ENCODE measurements around the gene PATZ1. TPM values are rescaled to one million over a fixed set of nuclear protein-coding genes. Genes with fewer than 3 reads are reported as not detected.

PATZ1 gene
- total RNA-seq, 1 donor, result 44.3 TPM

GRCh38 chr22:31305194-31305593, 41.0 kb downstream of the PATZ1 start:
- Histone ChIP-seq H3K27me3 (ENCODE audit: insufficient read depth, low read length) (no peaks in the 10 kb centered on the region), H3K4me3 (ENCODE audit: low read length) (no peak overlapping the region), H3K9me3 (ENCODE audit: low read depth, low read length) (no peaks in the 10 kb centered on the region), H3K4me1 (ENCODE audit: insufficient read depth, low read length) (peaks cover 4% of the 10 kb centered on the region)

GRCh38 chr22:31302537-31302936, 43.6 kb downstream of the PATZ1 start:
- peaks cover 4% of the 10 kb centered on the region for H3K4me1 ChIP-seq (ENCODE audit: insufficient read depth, low read length)
- no peak overlapping the region for H3K4me3 ChIP-seq (ENCODE audit: low read length)
- no peaks in the 10 kb centered on the region for H3K9me3 ChIP-seq (ENCODE audit: low read depth, low read length)
- no peaks in the 10 kb centered on the region for H3K27me3 ChIP-seq (ENCODE audit: insufficient read depth, low read length)

- peaks cover 2% of the 10 kb centered on the region for H3K4me1 ChIP-seq (ENCODE audit: insufficient read depth, low read length)
- no peaks in the 10 kb centered on the region for H3K9me3 ChIP-seq (ENCODE audit: low read depth, low read length)
- H3K4me3 ChIP-seq (ENCODE audit: low read length), result no peak overlapping the region
- H3K27me3 ChIP-seq (ENCODE audit: insufficient read depth, low read length), result no peaks in the 10 kb centered on the region
These were observed 44.1 kb downstream of the PATZ1 start for GRCh38 chr22:31302006-31302405.

- no peaks in the 10 kb centered on the region for H3K9me3 ChIP-seq (ENCODE audit: low read depth, low read length)
- peaks cover 10% of the 10 kb centered on the region for H3K4me1 ChIP-seq (ENCODE audit: insufficient read depth, low read length)
- H3K27me3 ChIP-seq (ENCODE audit: insufficient read depth, low read length), result no peaks in the 10 kb centered on the region
- H3K4me3 ChIP-seq (ENCODE audit: low read length), result no peak overlapping the region
These were observed 45.2 kb downstream of the PATZ1 start for GRCh38 chr22:31300896-31301295.

GRCh38 chr22:31295831-31296657, 50.1 kb downstream of the PATZ1 start:
- Histone ChIP-seq H3K9me3 (ENCODE audit: low read depth, low read length) (no peaks in the 10 kb centered on the region), H3K27me3 (ENCODE audit: insufficient read depth, low read length) (no peaks in the 10 kb centered on the region), H3K4me1 (ENCODE audit: insufficient read depth, low read length) (peaks cover 49% of the 10 kb centered on the region)

GRCh38 chr22:31295360-31295759, 50.8 kb downstream of the PATZ1 start:
- no peaks in the 10 kb centered on the region for H3K27me3 ChIP-seq (ENCODE audit: insufficient read depth, low read length)
- H3K4me1 ChIP-seq (ENCODE audit: insufficient read depth, low read length), result peaks cover 49% of the 10 kb centered on the region
- H3K9me3 ChIP-seq (ENCODE audit: low read depth, low read length), result no peaks in the 10 kb centered on the region
- H3K4me3 ChIP-seq (ENCODE audit: low read length), result no peak overlapping the region

More at GRCh38 chr22:31295831-31296657, 50.1 kb downstream of the PATZ1 start:
- H3K4me3 ChIP-seq (ENCODE audit: low read length), result no peak overlapping the region

GRCh38 chr22:31292236-31292989, 53.7 kb downstream of the PATZ1 start, which contains the start of gene PIK3IP1:
Gene PIK3IP1 (minus strand): TSS chr22:31292488. CDS start chr22:31292344, 144 bp downstream.
- Histone ChIP-seq H3K4me1 (ENCODE audit: insufficient read depth, low read length) (peaks cover 76% of the 10 kb centered on the region), H3K9me3 (ENCODE audit: low read depth, low read length) (no peaks in the 10 kb centered on the region), H3K27me3 (ENCODE audit: insufficient read depth, low read length) (no peaks in the 10 kb centered on the region), H3K4me3 (ENCODE audit: low read length) (peak within 1 kb of the TSS; percentile 57)

- H3K27me3 ChIP-seq (ENCODE audit: insufficient read depth, low read length), result no peaks in the 10 kb centered on the region
- no peaks in the 10 kb centered on the region for H3K9me3 ChIP-seq (ENCODE audit: low read depth, low read length)
- peaks cover 80% of the 10 kb centered on the region for H3K4me1 ChIP-seq (ENCODE audit: insufficient read depth, low read length)
- H3K4me3 ChIP-seq (ENCODE audit: low read length), result peak overlapping the region; percentile 57
These were observed 54.5 kb downstream of the PATZ1 start for GRCh38 chr22:31291481-31292235.

- no peaks in the 10 kb centered on the region for H3K9me3 ChIP-seq (ENCODE audit: low read depth, low read length)
- peaks cover 81% of the 10 kb centered on the region for H3K4me1 ChIP-seq (ENCODE audit: insufficient read depth, low read length)
- H3K27me3 ChIP-seq (ENCODE audit: insufficient read depth, low read length), result no peaks in the 10 kb centered on the region
- peak overlapping the region; percentile 57 for H3K4me3 ChIP-seq (ENCODE audit: low read length)
These were observed 55.4 kb downstream of the PATZ1 start for GRCh38 chr22:31290494-31291471.

- Histone ChIP-seq H3K27me3 (ENCODE audit: insufficient read depth, low read length) (no peaks in the 10 kb centered on the region), H3K9me3 (ENCODE audit: low read depth, low read length) (no peaks in the 10 kb centered on the region), H3K4me1 (ENCODE audit: insufficient read depth, low read length) (peaks cover 83% of the 10 kb centered on the region), H3K4me3 (ENCODE audit: low read length) (peak overlapping the region; percentile 57)
These were observed 56.8 kb downstream of the PATZ1 start for GRCh38 chr22:31289344-31289743.

GRCh38 chr22:31288496-31289240, 57.5 kb downstream of the PATZ1 start:
- H3K4me1 ChIP-seq (ENCODE audit: insufficient read depth, low read length), result peaks cover 83% of the 10 kb centered on the region
- H3K27me3 ChIP-seq (ENCODE audit: insufficient read depth, low read length), result no peaks in the 10 kb centered on the region
- no peaks in the 10 kb centered on the region for H3K9me3 ChIP-seq (ENCODE audit: low read depth, low read length)
- H3K4me3 ChIP-seq (ENCODE audit: low read length), result peak overlapping the region; percentile 57

- H3K4me1 ChIP-seq (ENCODE audit: insufficient read depth, low read length), result peaks cover 83% of the 10 kb centered on the region
- no peaks in the 10 kb centered on the region for H3K27me3 ChIP-seq (ENCODE audit: insufficient read depth, low read length)
- no peaks in the 10 kb centered on the region for H3K9me3 ChIP-seq (ENCODE audit: low read depth, low read length)
- no peak overlapping the region for H3K4me3 ChIP-seq (ENCODE audit: low read length)
These were observed 58.2 kb downstream of the PATZ1 start for GRCh38 chr22:31287818-31288495.
